ENCODE measurements around the gene SEMA5A.
A peak's percentile ranks its signal among the peaks of the same experiment; 100 is the strongest.

Gene SEMA5A

DNA sequence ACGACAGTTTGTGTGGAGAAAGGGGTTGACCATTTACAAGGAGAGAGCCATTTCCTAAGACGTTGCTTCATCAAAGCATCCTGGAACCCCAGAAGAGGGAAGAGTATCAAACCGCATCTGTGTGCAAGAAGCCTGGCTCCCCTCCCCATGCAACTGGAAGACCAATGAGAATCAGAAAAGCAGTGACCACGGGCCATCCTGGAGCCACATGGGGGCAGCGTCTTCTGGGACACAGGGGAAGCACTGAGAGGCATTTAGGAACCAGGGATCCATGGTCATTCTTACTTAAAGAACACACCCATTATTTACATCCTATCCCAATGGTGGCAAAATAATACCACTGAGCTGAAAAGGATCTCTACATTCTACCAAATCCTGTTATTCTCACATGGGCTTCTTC is 29.3 kb downstream of the SEMA5A start:
- DNase-seq (ENCODE audit: low read depth) = no peak
- no peak for TF ChIP-seq CTCF (conservative IDR thresholded peaks at IDR 0.05; ENCODE audit: control insufficient read depth, insufficient read depth, low read depth, low read length)
- H3K4me3 ChIP-seq (ENCODE audit: control insufficient read depth, low read depth, low read length) = no peak overlapping the region

- no peak for TF ChIP-seq CTCF (conservative IDR thresholded peaks at IDR 0.05; ENCODE audit: control insufficient read depth, insufficient read depth, low read depth, low read length)
- no peak for DNase-seq (ENCODE audit: low read depth)
- no peak overlapping the region for H3K4me3 ChIP-seq (ENCODE audit: control insufficient read depth, low read depth, low read length)
These were observed 30.4 kb downstream of the SEMA5A start for GRCh38 chr5:9515436-9515835.

- no peak overlapping the region for H3K4me3 ChIP-seq (ENCODE audit: control insufficient read depth, low read depth, low read length)
- no peak for DNase-seq (ENCODE audit: low read depth)
- no peak for TF ChIP-seq CTCF (conservative IDR thresholded peaks at IDR 0.05; ENCODE audit: control insufficient read depth, insufficient read depth, low read depth, low read length)
These were observed 30.9 kb downstream of the SEMA5A start for GRCh38 chr5:9514968-9515367.

DNA sequence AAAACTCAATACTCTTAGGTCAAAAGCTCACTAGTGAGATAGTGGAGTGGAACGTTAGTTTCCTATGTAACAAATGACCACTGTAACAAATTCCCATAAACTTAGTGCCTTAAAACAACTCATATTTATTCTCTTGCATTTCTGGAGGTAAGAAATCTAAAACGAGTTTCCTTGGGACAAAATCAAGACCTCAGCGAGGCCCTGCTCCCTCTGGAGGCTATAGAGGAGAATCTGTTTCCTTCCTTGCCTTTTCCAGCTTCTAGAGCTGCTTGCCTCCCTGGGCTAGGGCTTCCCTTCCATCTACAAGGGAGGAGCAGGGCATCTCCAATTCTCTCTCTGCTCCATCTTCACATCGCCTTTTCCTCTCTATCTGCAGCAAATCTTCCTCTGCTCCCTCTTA is 32.0 kb downstream of the SEMA5A start:
- peak; percentile 51 for TF ChIP-seq CTCF (conservative IDR thresholded peaks at IDR 0.05; ENCODE audit: control insufficient read depth, insufficient read depth, low read depth, low read length)
- peak; percentile 50 for DNase-seq (ENCODE audit: low read depth)

GRCh38 chr5:9512457-9512856 is 33.4 kb downstream of the SEMA5A start:
- no peak overlapping the region for H3K4me3 ChIP-seq (ENCODE audit: control insufficient read depth, low read depth, low read length)
- TF ChIP-seq CTCF (conservative IDR thresholded peaks at IDR 0.05; ENCODE audit: control insufficient read depth, insufficient read depth, low read depth, low read length) = no peak
- DNase-seq (ENCODE audit: low read depth) = no peak

More for the DNA sequence above, 32.0 kb downstream of the SEMA5A start:
- H3K4me3 ChIP-seq (ENCODE audit: control insufficient read depth, low read depth, low read length) = no peak overlapping the region

DNA sequence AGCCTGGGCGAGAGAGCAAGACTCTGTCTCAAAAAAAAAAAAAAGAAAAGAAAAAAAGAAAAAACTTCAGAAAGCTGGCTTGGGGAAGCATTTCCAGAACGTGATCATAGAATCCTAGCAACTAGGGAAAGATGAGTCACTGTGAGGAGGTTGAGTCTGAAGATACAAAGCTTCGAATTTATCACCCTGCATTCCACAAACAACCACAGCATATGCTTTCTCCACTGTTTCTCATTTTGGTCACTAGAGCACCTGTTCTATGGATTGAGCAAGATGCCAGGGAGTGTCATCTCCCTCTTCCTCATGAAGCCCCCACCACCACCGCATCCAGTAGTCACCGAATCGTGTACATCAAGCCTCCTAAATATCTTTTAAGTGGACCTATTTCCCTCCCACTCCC is 37.9 kb downstream of the SEMA5A start:
- H3K4me3 ChIP-seq (ENCODE audit: control insufficient read depth, low read depth, low read length) = no peak overlapping the region
- no peak for TF ChIP-seq CTCF (conservative IDR thresholded peaks at IDR 0.05; ENCODE audit: control insufficient read depth, insufficient read depth, low read depth, low read length)
- DNase-seq (ENCODE audit: low read depth) = peak; percentile 75

GRCh38 chr5:9505225-9505624 is 40.6 kb downstream of the SEMA5A start:
- H3K4me3 ChIP-seq (ENCODE audit: control insufficient read depth, low read depth, low read length) = no peak overlapping the region
- peak; percentile 21 for DNase-seq (ENCODE audit: low read depth)
- no peak for TF ChIP-seq CTCF (conservative IDR thresholded peaks at IDR 0.05; ENCODE audit: control insufficient read depth, insufficient read depth, low read depth, low read length)

All from fibroblast of mammary gland (primary cell).